Activated effector memory CD4-positive, alpha-beta T cell treated with Interleukin-2 at 50 U/mL for 16 hours (primary cell): ENCODE measurements around the gene NOTCH1.

Experiments used
- DNase-seq: peaks from one replicate; pipeline ENCODE4 v3.0.0-alpha.2; 2020

The NOTCH1 gene

DNA sequence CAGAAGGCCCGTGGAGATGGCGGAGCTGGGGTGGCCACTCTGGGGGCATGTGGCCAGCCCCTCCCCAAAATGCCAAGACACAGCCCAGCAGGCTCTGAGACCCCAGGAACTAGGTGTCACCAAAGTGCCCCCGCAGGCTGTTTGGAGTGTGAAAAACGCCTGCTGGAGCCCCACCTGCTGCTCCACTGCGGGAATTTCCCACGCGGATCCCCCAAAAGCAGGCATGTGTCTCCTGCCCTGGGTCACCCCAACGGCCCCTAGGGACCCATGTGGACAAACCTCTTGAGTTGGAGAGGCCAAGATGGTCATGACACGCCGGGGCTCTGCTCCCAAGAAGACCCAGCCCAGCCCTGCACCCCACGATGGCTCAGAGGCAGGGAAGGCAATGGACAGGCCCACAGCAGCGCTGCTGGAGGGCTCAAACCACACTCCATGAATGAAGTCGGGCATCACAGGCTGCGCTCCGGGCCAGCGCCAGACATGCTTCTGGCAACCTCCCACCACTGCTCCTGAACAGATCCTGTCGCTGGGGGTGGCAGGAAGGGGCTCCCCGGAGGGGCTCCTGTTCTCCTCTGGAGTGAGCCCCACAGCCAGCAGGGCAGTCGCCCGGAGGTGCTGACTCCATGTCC lies 15.3 kb downstream of the NOTCH1 start:
- no peak for DNase-seq

DNA sequence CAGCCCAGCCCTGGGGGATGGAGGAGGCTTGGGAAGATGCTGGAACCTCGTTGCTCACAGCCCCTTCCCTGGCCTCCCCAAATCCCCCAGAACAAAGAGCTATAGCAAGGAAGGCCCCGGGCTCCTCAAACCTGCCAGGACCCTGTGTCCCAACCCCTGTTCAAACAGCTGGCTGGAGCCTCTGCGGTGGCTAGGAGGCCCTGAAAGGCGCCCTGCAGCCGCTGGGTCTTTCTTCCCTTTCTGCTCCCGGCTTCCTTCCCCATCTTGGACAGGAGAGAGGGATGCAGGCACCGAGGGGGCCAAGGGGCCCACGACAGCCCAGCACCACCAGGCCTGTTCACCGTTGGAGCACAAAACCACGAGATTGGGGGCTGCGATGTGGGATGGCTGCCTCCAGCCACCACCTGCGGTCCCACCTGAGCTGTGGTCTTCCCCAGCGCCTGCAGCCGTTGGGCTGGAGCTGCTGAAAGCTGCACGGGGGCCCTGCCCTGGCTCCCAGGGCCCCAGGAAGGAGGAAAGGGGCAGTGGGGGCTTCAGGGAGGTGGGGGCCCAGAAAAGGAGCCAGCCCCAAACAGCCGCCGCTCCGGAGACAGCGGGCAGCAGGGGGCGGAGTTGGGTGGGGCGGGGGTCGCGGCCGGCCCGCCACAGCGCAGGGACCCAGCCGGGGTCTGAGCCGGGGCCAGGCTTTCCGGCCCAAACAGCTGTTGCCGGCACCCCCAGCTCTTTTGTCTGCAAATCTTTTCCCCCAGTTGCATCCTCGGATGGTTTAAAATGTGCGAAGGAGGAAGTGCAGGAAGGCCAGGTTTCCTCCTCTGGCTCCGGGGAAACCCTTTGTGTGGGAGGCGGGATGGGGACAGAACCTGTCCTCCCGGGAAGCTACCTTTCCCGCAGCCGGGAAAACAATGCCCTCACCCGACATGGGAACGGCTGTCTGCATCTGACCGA lies 16.1 kb downstream of the NOTCH1 start:
- no peak for DNase-seq

DNA sequence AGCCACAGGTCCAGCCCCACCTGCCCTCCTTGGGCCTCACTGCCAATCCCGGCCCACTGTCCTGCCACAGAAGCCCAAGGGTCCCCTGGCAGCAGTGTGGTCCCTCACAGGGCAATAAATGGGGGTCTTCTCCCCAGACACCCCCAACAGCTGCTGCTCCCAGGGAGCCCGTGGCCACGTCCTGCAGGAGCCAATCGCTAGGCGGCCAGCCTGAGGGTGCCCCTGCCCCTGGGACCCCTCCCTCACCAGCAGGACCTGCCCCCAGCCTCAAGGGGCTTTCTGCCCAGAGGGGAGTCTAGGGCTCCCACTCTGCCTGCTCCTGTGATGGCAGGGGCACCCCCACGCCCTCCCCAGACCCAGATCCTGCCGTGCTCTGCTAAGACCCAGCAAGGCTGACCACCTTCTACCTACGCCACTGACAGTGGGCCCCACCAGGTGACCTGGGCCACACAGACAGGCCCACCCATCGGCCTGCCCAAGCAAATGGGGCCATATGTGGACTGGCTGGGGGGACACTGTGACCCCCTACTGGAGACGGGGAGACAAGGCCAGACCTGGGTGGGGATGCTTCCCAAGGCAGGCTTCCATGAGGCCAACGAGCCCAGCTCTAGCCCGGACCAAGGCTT lies 17.0 kb downstream of the NOTCH1 start:
- DNase-seq = no peak

GRCh38 chr9:136527721-136528710 lies 17.8 kb downstream of the NOTCH1 start:
- no peak for DNase-seq

- DNase-seq = no peak
These were observed 18.7 kb downstream of the NOTCH1 start for GRCh38 chr9:136527131-136527530.

- DNase-seq = no peak
These were observed 19.2 kb downstream of the NOTCH1 start for GRCh38 chr9:136526625-136527066.

- no peak for DNase-seq
These were observed 19.9 kb downstream of the NOTCH1 start for GRCh38 chr9:136525841-136526499.

DNA sequence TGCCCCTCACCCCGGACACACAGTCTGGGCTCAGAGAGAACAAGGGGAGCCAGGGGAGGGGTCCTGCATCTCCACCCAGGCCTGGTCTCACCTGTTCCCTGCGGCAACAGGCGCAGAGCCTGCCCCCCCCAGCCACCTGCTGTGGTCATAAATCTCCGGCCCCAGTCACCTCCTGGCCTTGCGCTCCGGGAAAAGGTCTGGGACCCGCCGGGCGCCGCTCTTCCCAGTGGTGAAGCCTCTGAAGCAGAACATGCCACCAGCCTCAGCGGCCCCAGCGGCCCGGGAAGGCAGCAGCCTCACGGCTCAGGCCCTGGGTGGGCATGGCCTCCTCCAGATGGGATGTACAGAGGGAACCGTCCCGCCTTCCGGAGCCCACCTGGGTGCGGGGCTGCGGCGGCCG lies 20.6 kb downstream of the NOTCH1 start:
- no peak for DNase-seq

GRCh38 chr9:136522314-136523237 lies 23.3 kb downstream of the NOTCH1 start:
- DNase-seq = no peak

DNA sequence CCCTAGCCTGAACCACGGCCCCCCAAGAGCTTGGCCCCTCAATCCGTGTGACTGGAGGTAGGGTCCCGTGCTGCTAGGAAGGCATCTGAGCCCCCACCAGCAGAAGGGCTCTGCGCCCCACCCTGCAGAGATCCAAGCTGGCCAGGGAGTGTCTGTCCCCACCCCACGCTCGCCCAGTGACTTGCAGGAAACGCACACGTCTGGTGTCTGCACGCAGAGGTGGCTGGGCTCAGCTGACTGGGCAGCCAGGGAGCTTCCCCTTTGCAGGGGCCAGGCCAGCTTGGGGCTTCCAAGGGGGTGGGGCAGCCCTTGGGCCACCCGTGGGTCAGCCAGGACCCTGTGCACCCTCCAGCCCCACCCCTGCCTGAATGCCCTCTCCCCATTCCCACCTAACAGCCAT lies 24.3 kb downstream of the NOTCH1 start:
- no peak for DNase-seq

DNA sequence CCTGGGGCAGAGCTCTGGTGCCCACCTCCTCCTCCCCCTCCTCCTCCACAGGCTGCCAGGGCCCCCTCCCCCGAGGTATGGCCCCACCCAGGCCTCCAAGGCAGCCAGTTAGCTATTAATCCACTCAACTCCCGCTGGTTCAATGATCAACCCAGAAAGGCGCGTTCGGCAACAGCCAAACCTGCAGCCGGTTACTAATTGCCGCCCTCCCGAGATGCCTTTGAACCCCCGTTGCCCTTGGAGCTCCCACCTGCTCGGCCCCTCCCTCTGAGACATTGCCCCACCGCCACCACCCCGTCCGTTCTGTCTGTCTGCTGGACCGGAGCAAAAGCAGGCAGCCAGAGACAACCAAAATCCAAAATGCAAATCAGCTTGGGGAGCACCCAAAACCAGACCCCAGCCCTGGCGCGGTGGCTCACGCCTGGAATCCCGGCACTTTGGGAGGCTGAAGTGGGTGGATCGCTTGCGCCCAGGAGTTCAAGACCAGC lies 25.8 kb downstream of the NOTCH1 start:
- no peak for DNase-seq

- no peak for DNase-seq
These were observed 26.4 kb downstream of the NOTCH1 start for GRCh38 chr9:136519263-136520052.

GRCh38 chr9:136518623-136519022 lies 27.2 kb downstream of the NOTCH1 start:
- DNase-seq = no peak

- DNase-seq = no peak
These were observed 27.9 kb downstream of the NOTCH1 start for GRCh38 chr9:136517950-136518349.

DNA sequence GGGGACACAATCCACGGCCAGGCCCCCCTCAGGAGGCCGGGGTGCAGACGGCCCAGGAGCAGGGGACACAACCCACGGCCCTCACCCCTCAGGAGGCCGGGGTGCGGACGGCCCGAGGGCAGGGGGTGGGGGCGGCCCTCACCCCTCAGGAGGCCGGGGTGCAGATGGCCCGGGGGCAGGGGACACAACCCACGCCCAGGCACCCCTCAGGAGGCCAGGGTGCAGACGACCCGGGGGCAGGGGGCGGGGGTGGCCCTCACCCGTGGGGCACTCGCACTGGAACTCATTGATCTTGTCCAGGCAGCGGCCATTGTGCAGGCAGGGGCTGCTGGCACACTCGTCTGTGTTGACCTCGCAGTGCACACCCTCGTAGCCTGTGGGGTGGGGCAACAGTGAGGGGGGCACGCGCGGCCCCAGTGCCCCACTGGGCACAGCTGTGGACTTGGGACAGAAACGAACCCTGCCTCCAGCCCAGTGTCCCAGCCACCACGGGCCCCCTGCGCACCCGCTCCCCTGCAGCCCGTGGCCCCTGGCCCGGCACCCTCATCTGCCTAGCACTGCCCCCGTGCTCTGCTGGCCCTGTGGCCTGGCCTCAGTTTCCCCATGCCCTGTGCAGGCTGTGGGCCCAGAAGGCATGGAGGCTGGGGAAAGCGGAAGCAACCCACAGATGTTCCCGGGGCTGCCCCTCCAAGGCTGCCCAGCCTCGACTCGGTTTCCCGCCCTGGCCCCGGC lies 28.7 kb downstream of the NOTCH1 start:
- DNase-seq = no peak

DNA sequence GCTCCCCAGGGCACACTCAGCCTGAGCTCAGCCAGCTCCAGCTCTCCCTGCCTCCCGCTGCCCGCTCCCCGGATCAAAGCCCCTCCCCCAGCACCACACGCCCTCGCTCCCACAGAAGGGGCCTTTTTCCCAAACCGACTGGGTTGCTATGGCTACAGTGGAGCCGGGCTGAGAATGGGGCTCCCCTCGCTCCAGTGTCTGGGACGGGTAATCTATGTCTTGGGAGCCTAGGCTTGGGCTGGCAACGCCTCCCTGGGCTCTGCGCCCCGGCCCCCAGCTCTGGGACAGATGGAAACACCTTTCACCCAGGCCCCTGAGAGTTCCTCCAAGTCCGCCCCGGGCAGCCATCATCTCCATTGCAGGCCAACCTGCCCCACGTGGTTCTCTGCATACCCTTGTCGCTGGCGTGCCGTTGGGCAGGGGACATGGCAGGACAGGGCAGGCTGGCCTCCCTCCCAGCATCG lies 29.6 kb downstream of the NOTCH1 start:
- DNase-seq = no peak

DNA sequence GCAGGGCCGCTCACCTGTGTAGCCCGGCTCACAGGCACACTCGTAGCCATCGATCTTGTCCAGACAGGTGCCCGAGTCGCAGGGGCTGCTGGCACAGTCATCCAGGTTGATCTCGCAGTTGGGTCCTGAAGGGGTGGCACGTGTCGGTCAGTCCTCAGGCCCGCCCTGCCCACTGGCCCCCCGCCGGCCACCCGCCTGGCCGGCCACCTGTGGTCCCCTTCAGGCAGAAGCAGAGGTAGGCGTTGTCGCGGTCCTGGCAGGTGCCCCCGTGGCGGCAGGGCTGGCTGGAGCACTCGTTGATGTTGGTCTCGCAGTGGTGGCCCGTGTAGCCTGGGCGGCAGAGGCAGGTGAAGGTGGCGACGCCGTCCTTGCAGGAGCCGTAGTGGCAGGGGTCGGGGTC lies 30.6 kb downstream of the NOTCH1 start:
- no peak for DNase-seq

DNA sequence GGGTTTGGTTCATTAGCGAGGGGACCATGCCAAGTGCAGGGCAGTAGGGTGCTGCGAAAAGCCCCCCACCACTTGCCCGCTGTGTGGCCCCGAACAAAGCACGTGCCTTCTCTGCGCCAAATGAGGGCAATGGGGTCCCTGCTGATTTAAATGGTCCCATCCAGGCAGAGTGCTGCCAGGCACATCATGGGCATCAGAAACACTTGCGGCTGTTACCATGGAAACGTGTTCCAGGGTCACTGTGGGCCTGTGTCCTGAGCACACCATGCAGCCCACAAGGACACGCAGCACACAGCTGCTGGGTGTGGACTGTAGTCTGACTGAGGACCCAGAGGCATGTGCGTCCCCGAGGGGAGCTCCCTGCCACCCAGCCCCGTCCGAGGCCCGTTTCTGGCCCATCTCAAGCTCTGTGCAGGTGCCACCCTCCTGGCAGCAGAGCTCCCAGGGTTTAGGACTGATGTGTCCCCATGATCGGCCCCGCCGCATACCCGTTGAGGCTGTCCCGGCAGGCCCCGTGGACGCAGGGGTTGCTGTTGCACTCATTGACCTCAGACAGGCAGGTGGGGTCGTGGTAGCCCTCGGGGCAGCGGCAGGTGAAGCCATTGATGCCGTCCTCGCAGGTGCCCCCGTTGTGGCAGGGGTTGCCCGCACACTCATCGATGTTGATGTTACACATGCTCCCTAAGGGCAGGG lies 31.7 kb downstream of the NOTCH1 start:
- no peak for DNase-seq
